HG02852 (cell line): ENCODE measurements around the gene SYPL2.
"Not testable (repeated sequence)": the region's sequence is repeated elsewhere in the genome, so short reads cannot be mapped to it uniquely, and the experiment has no call there.

Source experiments
- ATAC-seq: cut with Tn5 transposase; IDR thresholded peaks from one replicate; pipeline ENCODE4 v1.9.1; 2021; ENCODE audit warnings: mild to moderate bottlenecking, moderate library complexity; ENCODE audit not compliant: unreplicated experiment

The SYPL2 gene

DNA sequence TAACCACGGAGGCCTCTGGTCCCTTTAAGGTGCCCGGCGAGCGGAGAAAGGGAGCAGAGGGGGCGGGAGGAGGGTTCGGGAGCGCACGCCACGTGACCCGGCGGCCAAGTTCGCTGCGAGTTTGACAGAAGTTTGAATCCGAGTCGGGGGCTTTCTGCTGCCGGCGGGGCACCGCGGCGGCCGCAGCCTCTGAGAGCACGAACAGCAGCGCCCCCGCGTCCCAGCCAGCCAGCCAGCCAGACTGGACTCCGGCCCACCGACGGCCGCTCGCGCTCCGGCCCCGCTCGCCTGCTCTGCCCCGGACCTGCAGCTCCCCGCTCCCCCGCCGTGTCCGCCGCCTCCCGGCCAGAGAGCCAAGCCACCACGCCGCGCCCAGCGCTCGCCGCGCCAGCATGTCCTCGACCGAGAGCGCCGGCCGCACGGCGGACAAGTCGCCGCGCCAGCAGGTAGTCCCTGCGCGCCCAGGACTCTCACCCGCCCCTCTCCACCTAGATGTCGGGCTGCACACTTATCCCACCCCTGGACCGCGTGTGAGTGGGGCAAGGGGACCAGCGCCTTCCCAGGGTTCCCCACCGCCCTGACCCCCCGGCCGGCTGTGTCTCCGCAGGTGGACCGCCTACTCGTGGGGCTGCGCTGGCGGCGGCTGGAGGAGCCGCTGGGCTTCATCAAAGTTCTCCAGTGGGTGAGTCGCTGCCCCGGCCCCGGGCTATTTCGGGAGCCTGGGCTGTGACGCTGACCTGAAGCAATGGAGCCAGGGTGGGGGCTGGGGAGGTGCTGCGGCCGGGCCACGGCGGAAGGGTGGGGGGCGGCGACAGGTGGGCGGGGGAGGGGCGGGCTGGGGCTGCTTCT, at the start of gene SYPL2:
Gene SYPL2, plus strand, starts transcription at position 95 of the 849 bp plus-strand sequence. Its CDS starts 298 bp downstream, at position 393.
- ATAC-seq, result no peak

DNA sequence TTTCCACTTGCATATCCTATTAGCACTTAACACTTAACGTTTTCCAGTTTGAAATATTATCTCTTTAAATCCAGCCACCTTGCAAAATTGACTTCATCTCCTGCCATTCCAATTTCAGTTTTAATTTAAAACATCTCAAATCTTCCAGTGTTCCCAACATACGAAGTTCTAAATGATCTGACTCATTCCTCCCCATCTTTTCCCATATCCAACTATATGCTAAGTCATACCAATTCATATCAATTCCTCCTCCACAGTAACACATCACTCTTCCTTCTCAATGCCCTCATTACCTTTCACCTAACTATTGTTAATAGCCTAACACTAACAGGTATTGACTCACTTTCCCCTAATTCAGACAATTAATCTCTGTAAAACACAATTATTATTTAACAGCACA, 42.8 kb upstream of the SYPL2 start:
- ATAC-seq, result no peak

DNA sequence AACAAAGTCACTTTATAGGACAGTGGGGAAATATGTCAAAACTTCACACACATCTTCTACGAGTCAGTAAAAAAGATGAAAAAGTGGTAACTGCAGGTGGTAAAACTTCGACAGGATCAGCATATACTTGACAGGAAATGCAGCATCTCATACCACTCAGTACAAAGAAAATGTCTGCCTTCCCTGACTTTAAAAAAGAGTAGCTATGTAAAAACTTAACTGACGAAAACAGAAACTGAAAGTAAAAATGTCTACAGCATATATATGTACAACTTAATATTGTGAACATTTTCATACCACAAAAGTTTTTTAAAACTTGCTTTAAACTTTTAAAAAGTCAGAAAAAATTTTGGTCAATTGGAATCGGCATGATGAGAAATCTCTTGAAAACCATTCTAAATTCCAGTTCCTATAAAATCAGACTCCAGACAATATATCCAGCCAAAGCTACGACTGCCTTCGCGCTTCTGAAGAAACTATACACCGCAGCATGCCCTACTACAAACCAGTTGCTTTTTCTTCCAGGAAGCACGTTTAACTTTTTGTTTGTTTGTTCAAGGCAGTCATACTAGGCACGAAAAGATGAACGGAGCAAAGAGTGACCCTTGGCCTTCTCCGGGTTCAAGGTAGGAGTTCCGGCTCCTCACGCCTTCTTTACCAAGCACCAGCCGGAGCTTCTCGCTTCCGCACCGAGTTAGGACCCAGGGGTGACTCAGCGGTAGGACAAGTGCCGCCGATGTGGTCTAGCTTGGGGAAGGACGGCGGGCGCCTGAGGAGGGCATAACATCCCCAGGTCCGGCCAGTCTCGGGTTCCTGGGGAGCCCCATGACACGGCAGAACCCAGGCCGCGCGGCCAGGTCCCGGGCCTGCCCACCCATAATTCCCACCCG, 40.7 kb upstream of the SYPL2 start:
- ATAC-seq, result peak; percentile 29

DNA sequence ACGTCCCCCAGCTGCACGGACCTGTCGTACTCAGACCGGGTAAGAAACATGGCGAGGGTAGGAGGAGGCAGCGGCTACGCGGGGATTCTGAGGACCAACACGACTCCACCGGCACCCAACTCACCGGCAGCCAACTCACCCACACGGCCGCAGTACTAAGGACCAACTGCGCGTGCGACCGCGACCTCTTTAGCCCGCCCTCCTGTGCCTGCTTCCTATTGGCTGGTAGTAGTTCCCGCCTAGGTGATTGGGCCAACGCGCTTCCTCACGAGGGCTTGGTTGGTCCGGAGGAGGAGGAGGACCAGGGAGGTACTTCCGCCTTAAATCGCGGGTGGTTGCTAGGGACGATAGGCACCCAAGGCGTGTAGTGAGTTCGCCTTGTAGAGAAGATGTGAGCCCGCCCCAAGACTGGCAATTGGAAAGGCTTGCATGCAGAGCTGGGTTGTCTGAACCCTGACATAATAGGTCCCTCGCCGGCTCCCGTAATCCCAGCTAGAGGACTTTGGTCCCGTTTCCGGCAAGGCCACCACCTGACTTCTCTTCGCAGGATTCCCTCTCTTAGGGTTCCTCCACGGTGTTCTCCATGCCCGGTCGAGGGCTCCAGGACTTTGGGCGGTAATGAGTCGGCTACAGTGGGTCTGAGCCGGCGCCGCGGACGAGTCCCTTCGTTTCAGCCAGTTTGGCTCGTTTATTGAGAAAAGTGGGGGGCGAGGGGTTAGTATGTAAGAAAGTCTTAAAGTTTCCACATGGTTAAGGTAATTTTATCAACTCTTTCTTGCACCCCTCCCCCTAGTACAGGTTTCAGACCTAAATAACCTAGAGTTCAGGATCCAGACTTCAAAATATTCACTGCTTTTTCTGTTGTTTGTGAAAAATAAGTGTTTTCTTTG, 39.8 kb upstream of the SYPL2 start, which contains the start of gene PSMA5:
Gene PSMA5, minus strand, starts transcription at position 168 of the 890 bp plus-strand sequence. Its CDS starts 118 bp downstream, at position 50.
- ATAC-seq, result peak; percentile 97

DNA sequence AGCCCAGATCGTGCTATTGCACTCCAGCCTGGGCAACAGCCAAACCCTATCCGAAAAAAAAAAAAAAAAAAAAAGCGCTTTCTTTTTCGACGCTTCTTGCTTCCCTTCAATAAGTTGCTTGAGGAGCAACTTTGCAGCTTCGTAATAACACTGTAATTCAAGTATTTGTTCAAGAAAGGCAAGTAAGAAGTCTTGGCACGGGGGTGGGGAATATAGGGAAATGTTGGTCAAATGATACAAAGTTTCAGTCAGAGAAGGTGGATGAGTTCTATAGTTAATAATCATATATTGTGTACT, 39.2 kb upstream of the SYPL2 start:
- no peak for ATAC-seq

DNA sequence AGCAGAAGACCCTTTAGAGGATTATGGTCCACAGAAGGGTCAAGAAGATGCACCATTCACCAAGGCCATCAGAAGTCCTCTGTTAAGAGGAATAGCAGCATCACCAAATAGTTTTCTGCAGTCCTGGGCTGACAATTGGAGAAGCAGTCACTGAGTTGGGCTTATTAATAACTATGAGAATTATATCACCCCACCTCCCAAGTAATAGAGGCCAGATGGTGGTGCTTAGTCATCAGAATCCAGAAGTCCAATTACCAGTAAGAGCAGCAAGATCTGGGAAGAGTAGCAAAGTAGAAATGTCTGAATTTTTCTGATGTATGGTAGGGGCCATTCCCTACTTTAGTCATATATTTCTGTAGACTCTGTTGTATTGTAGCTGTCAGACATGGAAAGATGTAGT, 34.0 kb upstream of the SYPL2 start:
- no peak for ATAC-seq

DNA sequence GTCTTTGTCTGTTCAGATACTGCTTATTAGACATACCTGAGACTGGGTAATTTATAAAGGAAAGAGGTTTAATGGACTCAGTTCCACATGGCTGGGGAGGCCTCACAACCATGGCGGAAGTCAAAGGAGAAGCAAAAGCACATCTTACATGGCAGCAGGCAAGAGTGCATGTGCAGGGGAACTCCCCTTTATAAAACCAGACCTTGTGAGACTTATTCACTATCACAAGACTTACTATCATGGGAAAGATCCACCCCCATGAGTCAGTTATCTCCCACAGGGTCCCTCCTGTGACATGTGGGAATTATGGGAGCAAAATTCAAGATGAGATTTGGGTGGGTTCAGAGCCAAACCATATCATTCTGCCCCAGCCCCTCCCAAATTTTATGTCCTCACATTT, 33.0 kb upstream of the SYPL2 start:
- ATAC-seq, result no peak

DNA sequence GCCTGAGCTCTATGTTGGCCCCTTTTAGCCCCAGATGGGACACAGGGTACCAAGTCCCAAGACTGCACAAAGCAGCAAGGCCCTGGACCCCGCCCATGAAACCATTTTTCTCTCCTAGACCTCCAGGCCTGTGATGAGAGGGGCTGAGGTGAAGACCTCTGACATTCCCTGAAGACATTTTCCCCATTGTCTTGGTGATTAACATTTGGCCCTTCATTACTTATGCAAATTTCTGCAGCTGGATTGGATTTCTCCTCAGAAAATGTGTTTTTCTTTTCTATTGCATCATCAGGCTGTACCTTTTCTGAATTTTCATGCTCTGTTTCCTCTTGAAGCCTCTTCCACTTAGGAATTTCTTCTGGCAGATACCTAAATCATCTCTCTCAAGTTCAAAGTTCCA, 31.9 kb upstream of the SYPL2 start:
- no peak for ATAC-seq

DNA sequence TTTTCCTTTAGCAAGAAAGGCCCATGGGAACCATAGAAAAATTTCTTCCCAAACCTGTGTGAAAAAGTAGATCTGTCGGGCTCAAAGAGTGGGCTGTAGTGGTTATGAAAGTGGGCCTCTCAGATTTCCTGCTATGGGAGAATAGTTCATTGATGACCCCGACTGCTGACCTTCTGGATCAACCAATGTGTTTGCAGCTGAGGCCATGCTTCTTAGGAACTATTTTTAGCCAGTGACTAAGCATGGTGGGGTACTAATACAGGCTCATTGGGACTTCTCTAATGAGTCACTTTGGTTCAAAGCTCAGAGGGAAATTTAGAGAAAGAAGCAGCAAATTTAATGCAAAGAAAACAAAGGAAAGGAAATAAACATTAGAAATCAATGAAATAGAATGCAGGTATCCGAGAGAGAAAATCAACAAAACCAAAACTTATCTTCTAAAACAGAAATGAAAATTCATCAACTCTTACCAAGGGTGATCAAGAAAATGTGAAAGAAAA, 27.5 kb upstream of the SYPL2 start:
- ATAC-seq, result no peak

DNA sequence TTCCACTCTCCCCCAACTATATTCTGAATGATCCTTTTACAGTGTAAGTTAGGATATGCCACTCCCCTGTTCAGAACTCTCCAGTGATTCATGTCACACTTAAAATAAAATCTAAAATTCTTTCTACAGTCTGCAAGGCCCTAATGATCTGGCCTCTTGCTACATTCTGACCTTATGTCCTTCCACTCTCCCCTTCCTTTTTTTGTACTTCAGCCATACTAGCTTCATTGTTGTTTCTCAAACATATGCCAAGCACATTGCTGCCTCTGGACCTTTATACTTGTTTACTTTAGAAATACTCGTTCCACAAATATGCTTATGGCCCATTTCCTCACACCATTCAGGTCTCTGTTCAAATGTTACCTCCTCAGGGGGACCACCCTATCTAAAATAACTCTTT, 25.3 kb upstream of the SYPL2 start:
- no peak for ATAC-seq

DNA sequence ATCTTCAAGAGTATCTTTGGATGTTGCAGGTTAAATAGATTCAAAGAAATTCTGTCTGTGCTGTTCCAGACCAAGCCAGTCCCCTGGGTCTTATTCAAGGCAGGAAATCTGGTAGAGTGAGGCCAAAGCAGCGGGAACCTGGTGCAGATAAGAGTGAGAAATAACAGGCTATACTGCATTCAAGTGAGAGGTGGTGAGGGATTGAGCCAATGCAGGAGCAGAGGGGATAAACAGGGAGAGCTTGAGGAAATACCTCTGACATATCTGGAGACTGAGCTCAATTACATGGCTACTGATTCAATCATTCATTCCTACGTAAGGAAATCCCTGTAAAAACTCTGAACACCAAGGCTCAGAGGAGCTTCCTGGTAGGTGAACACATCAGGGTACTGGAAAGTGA, 22.9 kb upstream of the SYPL2 start:
- no peak for ATAC-seq

DNA sequence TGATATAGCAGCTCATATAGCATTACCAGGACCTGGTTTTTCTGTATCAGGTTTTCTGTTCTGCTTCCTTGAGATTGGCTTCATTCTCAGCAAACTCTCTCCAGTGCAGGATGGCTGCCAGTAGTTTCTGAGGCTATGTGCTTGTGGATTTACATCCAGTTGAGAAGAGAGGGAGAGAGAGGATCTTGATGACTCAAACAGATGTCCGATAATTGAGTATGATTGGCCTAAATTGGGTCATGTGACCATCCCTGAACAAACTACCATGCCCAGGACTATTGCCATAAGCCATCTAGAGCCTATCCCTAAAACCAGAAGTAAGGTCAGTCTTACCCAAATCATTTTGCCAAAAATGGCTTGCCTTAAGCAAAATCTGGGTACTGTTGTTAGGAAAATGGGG, 22.0 kb upstream of the SYPL2 start:
- ATAC-seq, result no peak

DNA sequence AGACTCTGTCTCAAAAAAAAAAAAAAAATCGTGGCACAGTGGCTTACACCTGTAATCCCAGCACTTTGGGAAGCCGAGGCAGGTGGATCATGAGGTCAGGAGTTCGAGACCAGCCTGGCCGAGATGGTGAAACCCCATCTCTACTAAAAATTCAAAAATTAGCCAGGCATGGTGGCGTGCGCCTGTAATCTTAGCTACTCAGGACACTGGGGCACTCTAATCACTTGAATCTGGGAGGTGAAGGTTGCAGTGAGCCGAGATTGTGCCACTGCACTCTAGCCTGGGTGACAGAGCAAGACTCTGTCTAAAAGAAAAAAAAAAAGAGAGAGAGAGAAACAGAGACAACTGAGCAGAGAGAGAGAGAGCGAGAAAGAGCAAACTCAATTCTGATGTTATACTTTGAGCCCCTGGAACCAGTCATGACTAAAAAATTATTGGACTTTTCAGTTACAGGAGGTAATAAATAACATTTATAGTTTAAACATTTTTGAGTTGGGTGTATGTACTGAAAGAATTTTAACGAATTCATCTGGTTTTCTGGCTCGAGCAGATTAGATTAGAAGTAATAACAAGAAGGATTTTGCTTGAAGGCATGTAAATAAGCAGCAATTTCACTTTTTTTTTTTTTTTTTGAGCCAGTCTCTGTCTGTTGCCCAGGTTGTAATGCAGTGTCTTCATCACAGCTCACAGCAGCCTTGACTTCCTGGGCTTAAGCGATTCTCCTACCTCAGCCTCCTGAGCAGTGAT, 20.2 kb upstream of the SYPL2 start:
- not testable (repeated sequence) for ATAC-seq

DNA sequence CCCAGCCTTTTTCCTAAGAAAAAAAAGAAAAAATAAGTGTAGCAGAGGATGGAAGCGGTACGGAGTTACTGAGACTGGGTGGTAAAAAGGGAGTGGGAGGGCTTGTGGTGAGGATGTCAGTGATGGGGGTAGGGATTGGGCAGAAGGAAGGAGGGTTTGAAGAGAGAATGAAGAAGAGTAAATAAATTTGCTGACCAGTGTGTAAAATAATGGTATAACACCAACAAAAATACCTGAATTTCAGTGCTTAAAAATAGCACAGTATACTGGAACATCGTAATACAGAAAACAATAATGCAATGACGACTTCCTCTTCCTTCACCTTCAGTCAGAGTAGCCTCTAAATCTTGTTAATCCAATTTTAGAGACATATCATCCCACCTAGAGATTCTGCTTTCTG, 18.8 kb upstream of the SYPL2 start:
- ATAC-seq, result no peak

DNA sequence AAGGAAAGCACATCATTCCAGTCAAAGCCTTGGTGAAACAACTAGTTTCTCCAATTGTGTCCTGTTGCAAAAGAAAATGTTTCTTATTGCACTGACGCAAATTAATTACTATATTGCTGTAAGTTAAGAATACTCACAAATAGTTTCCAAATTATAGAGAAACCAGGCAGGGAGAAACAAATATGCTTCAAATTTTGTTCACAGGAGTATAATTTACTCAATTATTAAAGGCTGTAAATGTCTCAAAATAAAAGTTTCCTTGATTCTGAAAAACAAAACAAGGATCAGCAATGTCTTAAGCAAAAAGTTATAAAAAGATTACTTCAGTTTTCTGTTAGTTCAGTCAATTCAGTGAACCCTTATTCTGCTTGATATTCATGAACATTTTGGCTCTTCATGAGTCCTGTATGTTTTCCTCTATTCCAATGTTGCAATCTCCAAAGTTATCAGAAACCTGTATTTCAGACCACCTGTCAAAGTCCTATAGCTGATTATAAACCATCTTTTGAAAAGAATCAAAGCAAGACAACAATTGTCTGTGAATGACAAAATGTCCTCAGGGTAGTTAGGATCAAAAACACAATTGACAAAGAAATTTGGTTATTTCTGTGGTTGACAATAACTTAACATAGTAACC, 11.7 kb upstream of the SYPL2 start:
- ATAC-seq, result no peak

DNA sequence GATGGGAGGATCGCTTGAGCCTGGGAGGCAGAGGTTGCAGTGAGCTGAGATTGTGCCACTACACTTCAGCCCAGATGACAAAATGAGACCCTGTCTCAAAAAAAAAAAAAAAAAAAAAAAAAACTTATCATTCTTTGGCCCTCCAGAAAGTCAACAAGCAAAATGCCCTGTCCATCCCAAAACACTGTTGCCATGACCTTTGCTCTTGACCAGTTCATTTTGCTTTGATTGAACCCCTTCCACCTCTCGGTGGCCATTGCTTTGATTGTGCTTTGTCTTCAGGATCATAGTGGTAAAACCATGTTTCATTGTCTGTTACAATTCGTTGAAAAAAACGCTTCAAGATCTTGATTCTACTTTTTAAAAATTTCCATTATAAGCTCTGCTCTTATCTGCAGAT, 8.5 kb upstream of the SYPL2 start:
- no peak for ATAC-seq

DNA sequence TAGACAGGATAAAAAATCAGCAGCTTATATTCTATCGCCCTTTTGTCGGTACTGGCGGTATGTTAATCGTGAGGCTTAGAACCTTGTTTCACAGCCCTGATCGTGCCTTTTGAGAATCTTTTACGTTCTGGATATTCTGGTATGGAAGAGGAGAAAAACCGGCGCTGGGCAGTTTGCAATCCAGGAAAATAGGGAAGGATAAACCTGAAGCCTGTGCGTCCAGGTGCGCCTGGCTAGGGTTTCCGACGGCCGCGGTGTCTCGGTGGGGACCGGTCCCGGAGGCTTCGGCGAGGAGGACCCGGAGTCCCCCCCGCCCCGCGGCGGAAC, 258 bp upstream of the SYPL2 start:
- no peak for ATAC-seq

DNA sequence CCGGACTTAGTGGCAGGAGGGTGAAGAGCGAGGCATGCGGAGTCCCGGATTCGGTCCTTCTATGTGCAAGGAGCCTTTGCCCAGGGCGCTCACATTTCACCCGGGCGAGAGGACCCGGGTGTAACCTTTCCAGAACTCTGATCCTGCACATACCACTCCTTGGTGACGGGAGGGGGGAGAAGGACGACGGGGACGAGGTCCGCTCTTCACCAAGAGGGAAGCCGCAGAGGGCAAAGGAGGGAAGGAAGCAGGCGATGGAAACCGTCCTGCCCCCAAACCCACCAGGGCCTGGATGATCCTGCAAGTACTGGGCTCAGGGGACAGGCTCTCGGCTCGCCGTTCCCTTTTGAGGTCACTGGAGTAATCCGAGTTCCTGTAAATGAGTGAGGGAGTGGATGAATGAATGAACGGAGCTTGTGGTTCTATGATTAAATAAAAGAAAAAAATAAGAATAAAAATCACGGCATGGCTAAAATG, 993 bp downstream of the SYPL2 start:
- no peak for ATAC-seq

DNA sequence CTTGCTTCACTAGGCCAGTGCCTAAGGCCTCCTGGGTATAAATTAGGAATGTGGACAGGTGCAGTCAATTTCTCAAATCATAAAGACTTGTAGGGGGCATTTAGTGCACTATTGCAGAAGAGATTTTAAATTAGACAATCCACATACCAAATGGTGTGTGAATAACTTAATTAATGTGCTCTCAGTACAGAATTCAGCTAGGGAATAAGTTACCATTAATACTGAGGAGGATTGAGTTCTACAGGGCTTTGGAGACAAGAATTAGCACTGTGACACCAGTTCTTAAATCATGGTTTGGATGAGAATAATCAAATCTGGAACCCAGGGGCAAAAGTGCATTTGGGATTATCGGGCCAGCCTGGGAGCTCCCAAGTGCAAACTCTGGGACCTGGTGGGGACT, 1.7 kb downstream of the SYPL2 start:
- ATAC-seq, result no peak

DNA sequence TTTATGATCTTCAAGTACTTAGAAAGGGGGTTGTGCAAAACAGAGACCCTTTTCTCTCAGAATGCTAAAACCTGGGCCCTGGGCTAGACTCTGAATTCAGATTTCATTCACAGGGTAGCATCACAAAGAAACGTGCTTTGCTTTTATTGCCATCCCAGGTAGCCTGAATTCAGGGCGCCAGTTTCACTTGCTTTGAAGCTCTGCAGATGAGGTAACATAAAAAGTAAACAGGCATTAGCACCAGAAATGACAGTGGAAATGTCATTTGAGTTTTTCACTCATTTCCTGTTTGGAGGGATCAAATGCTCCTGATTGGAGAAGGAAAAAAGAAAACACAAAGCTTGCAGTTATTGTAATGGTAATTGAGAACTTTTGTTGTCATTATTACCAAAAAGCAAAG, 2.6 kb downstream of the SYPL2 start:
- ATAC-seq, result no peak
